ENCODE data around the gene SNX24.
"Not testable (repeated sequence)": the region's sequence is repeated elsewhere in the genome, so short reads cannot be mapped to it uniquely, and the experiment has no call there.

SNX24 gene

GRCh38 chr5:122971333-122971732 lies 125.9 kb downstream of the SNX24 start:
- DNase-seq: no peak

- no peak for DNase-seq
Observed at GRCh38 chr5:122972877-122973276, 127.5 kb downstream of the SNX24 start.

DNA sequence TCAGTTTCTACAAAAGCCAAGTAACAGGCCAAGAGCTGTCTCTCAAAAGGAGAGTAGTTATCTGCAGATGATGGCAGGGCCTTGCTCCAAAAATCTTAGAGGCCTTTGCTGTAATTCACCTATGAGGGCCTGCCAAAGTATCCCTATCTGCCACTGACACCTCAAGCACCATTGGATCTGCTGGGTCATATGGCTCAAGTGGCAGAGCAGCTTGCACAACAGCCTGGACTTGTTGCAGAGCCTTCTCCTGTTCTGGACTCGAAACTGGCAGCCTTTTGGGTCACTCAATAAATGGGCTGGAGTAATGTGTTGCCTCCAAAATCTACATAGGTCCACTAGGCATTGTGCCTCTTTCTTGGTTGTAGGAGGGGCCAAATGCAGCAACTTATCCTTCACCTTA lies 128.3 kb downstream of the SNX24 start:
- DNase-seq: not testable (repeated sequence)

DNA sequence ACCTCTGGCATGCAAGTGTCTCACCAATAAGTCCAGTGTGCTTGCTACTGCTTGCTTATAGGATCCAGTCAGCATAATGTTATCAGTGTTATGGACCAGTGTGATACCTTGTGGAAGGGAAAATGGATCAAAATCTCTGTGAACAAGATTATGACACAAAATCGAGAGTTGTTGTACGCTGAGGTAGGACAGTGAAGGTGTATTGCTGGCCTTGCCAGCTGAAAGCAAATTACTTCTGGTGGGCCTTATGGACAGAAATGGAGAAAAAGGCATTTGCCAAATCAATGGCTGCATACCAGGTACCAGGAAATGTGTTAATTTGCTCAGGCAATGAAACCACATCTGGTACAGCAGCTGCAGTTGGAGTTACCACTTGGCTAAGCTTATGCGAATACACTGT lies 128.8 kb downstream of the SNX24 start:
- DNase-seq: not testable (repeated sequence)

DNA sequence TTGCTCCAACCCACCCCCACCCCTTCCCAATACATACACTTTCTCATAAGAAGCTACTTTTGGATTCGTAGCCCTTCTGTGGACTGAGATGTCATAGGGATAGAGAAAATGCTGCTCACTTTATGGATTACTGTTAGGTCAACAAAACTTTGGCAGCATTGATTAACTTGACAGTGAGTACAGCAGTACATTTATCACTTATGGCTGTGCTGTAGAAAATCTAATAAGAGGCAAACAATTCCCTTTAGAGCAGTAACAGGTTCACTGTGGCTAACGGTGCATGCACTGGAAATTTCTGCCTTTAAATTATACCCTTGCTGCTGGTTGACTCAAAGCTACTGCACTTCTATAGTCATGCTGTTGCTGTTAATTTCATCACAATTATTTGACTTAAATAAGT lies 131.9 kb downstream of the SNX24 start:
- DNase-seq: no peak

DNA sequence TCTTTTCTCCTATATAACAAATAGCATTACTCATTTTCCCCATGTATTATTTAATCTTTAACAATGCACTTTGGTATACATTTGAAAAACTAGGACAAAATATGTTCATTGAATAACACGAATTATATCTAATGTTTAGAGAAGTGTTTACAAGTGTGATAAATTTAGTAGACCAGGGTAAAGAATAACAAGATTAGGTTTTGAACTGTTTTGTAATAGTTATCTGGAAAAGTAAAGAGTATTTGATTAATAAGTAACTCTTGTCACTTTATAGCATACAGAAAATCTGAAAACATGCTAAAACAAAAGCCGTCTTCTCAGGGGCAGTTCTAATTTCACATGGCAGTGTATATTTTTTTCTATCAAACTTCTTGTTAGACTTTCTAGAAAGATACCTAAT lies 132.7 kb downstream of the SNX24 start:
- DNase-seq: no peak

DNA sequence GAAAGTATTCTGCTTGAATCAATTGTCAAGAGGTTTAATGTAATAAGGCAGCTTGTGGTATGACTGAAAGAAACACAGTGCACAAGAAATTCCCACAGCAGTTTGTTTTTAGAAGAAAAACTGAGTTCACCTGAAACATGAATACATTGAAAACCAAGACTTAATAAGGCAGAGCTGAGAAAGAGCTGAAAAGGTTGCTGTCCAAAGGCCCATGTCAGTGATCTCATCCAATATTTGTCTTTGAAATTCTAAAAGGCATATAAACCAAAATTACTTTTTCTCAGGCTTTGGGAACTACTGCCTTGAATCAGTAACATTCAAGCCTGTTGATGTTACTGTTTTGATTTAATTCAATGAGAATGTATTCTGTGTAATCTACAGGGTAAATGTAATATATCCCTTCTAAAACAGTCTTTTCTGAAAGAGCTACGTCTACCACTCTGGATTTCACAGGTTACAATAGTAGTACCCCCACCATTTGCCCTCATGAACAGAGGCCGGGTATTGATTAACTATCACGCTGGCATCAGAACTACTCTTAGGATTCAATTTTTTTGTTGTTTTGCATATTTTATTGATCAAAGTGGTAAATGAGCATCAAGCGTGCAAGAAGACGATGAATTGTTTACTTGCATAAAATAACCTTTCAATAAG lies 133.4 kb downstream of the SNX24 start:
- DNase-seq: no peak

DNA sequence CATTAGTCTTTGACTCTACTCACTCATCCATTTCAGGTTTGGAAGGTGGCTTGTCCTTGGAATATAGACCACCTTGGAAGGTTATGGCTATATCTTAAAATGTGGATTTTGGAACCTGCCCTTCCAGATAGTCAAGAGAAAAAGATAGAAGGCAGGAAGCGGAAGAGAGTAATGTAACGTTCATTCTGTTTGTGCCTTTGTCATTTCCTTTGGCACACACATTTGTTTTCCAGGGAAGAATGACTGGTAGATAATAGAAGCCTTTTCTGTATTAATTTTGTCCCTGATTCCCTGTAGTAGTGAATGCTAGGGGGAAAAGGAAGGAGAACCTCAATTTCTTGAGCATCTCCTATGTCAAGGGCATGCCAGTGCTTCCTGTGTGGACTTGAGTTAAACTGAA lies 136.4 kb downstream of the SNX24 start:
- no peak for DNase-seq

GRCh38 chr5:122982376-122982775 lies 137.0 kb downstream of the SNX24 start:
- DNase-seq: no peak

- no peak for DNase-seq
Observed at GRCh38 chr5:122984425-122984824, 139.0 kb downstream of the SNX24 start.

- no peak for DNase-seq
Observed at GRCh38 chr5:122985006-122985700, 139.7 kb downstream of the SNX24 start.

- no peak for DNase-seq
Observed at GRCh38 chr5:122985954-122986721, 140.7 kb downstream of the SNX24 start.

DNA sequence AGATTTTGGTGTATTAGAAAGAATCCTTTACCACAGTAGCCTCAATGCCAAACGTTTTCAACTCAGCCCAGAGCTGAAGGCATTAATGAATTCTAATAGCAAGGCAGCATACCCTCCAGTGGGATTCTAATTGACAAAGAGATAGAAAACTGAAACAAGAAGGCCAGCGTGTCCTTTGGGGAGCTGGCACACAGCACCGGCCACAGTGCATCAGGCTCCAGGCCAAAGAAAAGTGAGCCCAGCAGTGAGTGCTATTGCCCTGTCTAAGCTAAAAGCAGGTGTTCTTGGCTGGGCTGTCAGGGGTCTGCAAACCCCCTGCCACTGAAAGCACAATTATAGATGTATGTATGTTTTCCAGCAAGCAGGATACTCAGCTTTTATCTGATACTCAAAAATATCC lies 150.7 kb downstream of the SNX24 start:
- DNase-seq: no peak

GRCh38 chr5:122997294-122997693 lies 151.9 kb downstream of the SNX24 start:
- no peak for DNase-seq

DNA sequence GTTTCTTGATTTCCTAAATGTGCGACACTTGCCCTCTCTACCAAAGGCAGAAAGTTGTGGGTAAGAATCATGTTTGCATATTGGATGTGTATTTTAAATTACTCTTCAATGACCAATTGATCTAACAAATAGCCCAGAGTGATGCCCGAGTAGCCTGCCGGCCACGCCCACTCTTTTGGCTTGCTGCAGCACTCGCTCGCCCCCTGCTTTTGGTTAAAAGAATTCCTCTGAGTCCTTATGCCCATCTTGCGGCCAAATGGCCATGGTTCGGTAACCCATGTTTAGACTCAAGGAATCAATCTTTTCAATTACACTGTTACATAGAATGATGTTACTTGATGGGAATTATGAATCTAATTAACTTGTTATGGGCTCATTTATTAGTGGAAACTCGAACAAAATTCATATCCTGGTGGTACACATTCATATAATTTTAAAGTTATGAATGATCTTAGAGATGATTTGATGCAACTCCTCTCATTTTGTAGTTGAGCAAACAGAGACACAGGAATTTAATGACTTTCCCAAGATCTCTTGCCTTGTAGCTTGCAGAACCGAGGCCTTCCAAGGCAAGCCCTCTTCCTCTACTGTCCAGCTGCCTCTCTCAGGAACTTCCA lies 154.6 kb downstream of the SNX24 start:
- DNase-seq: no peak

- no peak for DNase-seq
Observed at GRCh38 chr5:123000731-123001130, 155.3 kb downstream of the SNX24 start.

GRCh38 chr5:123001808-123002207 lies 156.4 kb downstream of the SNX24 start:
- DNase-seq: no peak

DNA sequence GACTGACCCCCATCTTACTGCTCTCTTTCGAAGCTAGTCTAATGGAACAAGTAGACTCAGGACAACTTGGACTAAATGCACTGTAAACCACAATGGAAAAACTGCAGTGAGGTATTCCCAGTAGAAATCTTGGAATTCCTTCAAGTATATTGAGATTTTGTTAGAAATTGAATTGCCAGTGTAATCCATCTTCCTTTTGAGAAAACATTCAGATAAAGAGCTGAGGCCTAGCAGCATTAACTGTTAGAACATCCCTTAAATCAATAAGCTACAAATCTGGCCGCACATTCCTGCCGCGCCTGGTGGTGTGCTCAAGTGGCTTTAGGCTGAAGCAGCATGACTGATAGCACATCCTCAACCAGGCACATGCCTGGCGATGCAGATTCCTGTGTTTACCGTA lies 161.8 kb downstream of the SNX24 start:
- DNase-seq: no peak

DNA sequence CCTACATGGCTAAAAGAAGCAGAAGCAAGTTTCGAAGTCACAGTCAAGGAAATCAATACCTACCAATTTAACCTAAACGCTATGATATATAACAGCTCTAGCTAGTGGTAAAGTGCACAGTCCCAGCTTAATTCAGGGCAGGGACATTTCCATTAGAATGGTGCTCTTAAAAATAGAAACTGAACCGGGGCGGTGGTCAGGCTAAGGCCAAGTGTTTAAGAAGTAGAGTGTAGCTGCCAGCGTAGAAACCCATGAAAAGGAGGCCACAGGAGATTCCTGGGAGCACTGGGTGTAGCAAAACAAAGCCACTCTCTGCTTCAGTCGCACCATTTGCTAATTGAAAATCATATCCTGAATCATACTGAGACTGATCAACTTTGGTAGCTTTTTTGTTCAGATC lies 162.3 kb downstream of the SNX24 start:
- DNase-seq: no peak

- DNase-seq: no peak
Observed at GRCh38 chr5:123012321-123012720, 166.9 kb downstream of the SNX24 start.

DNA sequence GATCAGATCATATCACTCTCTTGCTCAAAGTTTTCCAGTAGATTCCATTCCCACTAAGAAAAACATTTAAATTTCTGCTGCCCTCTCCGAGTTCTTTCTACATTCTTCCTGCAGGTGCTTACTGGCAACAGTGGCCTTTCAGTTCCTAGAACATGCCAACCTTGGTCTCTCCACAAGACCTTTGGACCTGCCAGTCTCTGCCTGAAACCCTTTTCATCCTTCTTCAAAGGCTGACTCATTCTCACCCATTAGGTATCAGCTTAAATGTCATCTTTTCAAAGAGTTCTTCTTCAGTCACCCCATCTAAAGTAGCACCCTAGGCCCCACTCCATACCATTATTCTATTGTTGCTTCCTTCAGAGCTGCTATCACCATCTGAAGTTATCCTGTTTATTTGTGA lies 169.3 kb downstream of the SNX24 start:
- no peak for DNase-seq

- DNase-seq: no peak
Observed at GRCh38 chr5:123028222-123028621, 182.8 kb downstream of the SNX24 start.

DNA sequence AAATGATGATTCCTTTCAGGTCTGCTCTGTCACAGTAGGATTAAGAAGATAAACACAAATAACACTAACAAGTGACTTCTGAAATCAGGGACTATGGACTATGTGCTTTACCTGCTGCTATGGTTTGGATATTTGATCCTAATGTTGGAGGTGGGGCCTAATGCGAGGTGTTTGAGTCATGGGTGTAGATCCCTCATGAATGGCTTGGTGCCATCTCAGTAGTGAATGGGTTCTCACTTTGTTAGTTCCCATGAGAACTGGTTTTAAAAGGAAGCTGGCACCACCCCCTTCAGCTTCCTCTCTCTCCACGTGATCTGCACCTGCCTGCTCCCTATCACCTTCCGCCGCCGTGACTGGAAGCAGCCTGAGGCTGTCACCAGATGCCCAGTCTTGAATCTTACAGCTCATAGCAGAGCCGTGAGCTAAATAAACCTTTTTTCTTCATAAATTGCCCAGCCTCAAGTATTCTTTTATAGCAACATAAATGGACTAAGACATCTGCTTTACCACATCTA lies 187.8 kb downstream of the SNX24 start:
- DNase-seq: no peak

Measured in KG1 (cell line).